HFF-Myc (cell line): ENCODE measurements around the gene REPIN1.

ENCODE experiments used
- DNase-seq: peaks from one replicate; pipeline ENCODE4 v3.0.0-alpha.2; 2011; ENCODE audit warnings: low read depth; ENCODE audit errors: extremely low read depth
- H3K4me3 ChIP-seq: replicated peaks from 2 replicates; pipeline ENCODE4 v1.5.1; 2011; ENCODE audit warnings: low read depth, mild to moderate bottlenecking, control low read depth, low read length
- CTCF ChIP-seq: IDR thresholded peaks from 2 replicates; pipeline ENCODE4 v1.5.1; 2012; ENCODE audit warnings: mild to moderate bottlenecking, low read depth, low read length, control low read depth; ENCODE audit errors: missing control alignments

REPIN1 gene

GRCh38 chr7:150340875-150341262, 27.8 kb upstream of the REPIN1 start:
- DNase-seq: no peak
- peak overlapping the region; percentile 53 for H3K4me3 ChIP-seq
- no peak for TF ChIP-seq CTCF

GRCh38 chr7:150341263-150342120, 27.1 kb upstream of the REPIN1 start, which contains the start of gene RARRES2:
TSS of gene RARRES2 (minus strand) at chr7:150341629. CDS start at chr7:150340609, 1,020 bp downstream.
- no peak for TF ChIP-seq CTCF
- no peak for DNase-seq
- peak within 1 kb of the TSS; percentile 53 for H3K4me3 ChIP-seq

GRCh38 chr7:150342121-150342408, 26.6 kb upstream of the REPIN1 start:
- no peak for DNase-seq
- no peak overlapping the region for H3K4me3 ChIP-seq
- no peak for TF ChIP-seq CTCF

- no peak overlapping the region for H3K4me3 ChIP-seq
- no peak for DNase-seq
- TF ChIP-seq CTCF: no peak
Observed at GRCh38 chr7:150343225-150343624, 25.4 kb upstream of the REPIN1 start.

GRCh38 chr7:150344299-150344698, 24.3 kb upstream of the REPIN1 start:
- TF ChIP-seq CTCF: no peak
- no peak overlapping the region for H3K4me3 ChIP-seq
- DNase-seq: no peak

GRCh38 chr7:150345012-150345411, 23.6 kb upstream of the REPIN1 start:
- DNase-seq: no peak
- no peak overlapping the region for H3K4me3 ChIP-seq
- TF ChIP-seq CTCF: no peak

- no peak overlapping the region for H3K4me3 ChIP-seq
- no peak for TF ChIP-seq CTCF
- no peak for DNase-seq
Observed at GRCh38 chr7:150346922-150347321, 21.7 kb upstream of the REPIN1 start.
